RWPE2 (cell line): ENCODE results near the gene ASB13.

ENCODE experiments used
- ATAC-seq: fragments of 200-7000 bp; cut with Tn5 transposase; 3 replicates; pipeline ENCODE4 v1.9.1; 2021; ENCODE audit warnings: low read depth
- DNase-seq: peaks from one replicate; pipeline ENCODE4 v3.0.0-alpha.2; 2020; ENCODE audit warnings: low spot score
- H3K27ac ChIP-seq: fragments of 450-650 bp; 2 replicates; pipeline ENCODE4 v1.5.1; 2017; ENCODE audit warnings: mild to moderate bottlenecking; ENCODE audit not compliant: poor library complexity, severe bottlenecking
- H3K27me3 ChIP-seq: fragments of 250-450 bp; sonication (Bioruptor Pico); 2 replicates; pipeline ENCODE4 v1.5.1; 2021; ENCODE audit warnings: mild to moderate bottlenecking, moderate library complexity; ENCODE audit not compliant: insufficient read depth, poor library complexity, severe bottlenecking
- H3K36me3 ChIP-seq: fragments of 250-450 bp; sonication (Bioruptor Pico); 2 replicates; pipeline ENCODE4 v1.5.1; 2020; ENCODE audit warnings: low read depth, mild to moderate bottlenecking, moderate library complexity
- H3K4me1 ChIP-seq: fragments of 250-450 bp; sonication (Bioruptor Pico); 2 replicates; pipeline ENCODE4 v1.5.1; 2021; ENCODE audit warnings: mild to moderate bottlenecking, moderate library complexity; ENCODE audit not compliant: insufficient read depth, poor library complexity, severe bottlenecking
- H3K4me3 ChIP-seq: fragments of 250-450 bp; sonication (Bioruptor Pico); 2 replicates; pipeline ENCODE4 v1.5.1; 2021; ENCODE audit warnings: mild to moderate bottlenecking, moderate library complexity; ENCODE audit not compliant: severe bottlenecking
- H3K9me3 ChIP-seq: fragments of 250-450 bp; sonication (Bioruptor Pico); 2 replicates; pipeline ENCODE4 v1.5.1; 2021; ENCODE audit warnings: mild to moderate bottlenecking, moderate library complexity; ENCODE audit not compliant: severe bottlenecking
- CTCF ChIP-seq: fragments of 450-650 bp; IDR thresholded peaks from one replicate; pipeline ENCODE4 v1.5.1; 2017; ENCODE audit warnings: mild to moderate bottlenecking, moderate library complexity; ENCODE audit not compliant: poor library complexity, severe bottlenecking

ASB13 gene

GRCh38 chr10:5648494-5649457, 17.6 kb downstream of the ASB13 start:
- Histone ChIP-seq H3K27ac (no peak overlapping the region), H3K4me3 (no peak overlapping the region), H3K9me3 (no peaks in the 10 kb centered on the region), H3K36me3 (peaks cover 11% of the 10 kb centered on the region; the same call in 1 of the 2 replicates), H3K27me3 (no peaks in the 10 kb centered on the region), H3K4me1 (no peaks in the 10 kb centered on the region)
- ATAC-seq (no peak), DNase-seq (no peak)
- TF ChIP-seq CTCF: no peak

- ATAC-seq (no peak), DNase-seq (no peak)
- H3K27me3 ChIP-seq: no peaks in the 10 kb centered on the region
- peaks cover 11% of the 10 kb centered on the region; the same call in 1 of the 2 replicates for H3K36me3 ChIP-seq
- H3K27ac ChIP-seq: no peak overlapping the region
- H3K4me3 ChIP-seq: no peak overlapping the region
- H3K4me1 ChIP-seq: no peaks in the 10 kb centered on the region
- no peaks in the 10 kb centered on the region for H3K9me3 ChIP-seq
- no peak for TF ChIP-seq CTCF
Measured at GRCh38 chr10:5647507-5648240, 18.7 kb downstream of the ASB13 start.

GRCh38 chr10:5645944-5646617, 20.3 kb downstream of the ASB13 start:
- no peak overlapping the region for H3K27ac ChIP-seq
- no peak overlapping the region for H3K4me3 ChIP-seq
- H3K27me3 ChIP-seq: no peaks in the 10 kb centered on the region
- peaks cover 18% of the 10 kb centered on the region; the same call in 1 of the 2 replicates for H3K36me3 ChIP-seq
- H3K9me3 ChIP-seq: no peaks in the 10 kb centered on the region
- H3K4me1 ChIP-seq: no peaks in the 10 kb centered on the region
- no peak for TF ChIP-seq CTCF
- no peak for ATAC-seq
- DNase-seq: no peak

- H3K27me3 ChIP-seq: no peaks in the 10 kb centered on the region
- no peaks in the 10 kb centered on the region for H3K9me3 ChIP-seq
- H3K27ac ChIP-seq: no peak overlapping the region
- H3K4me1 ChIP-seq: no peaks in the 10 kb centered on the region
- TF ChIP-seq CTCF: no peak
- no peak overlapping the region for H3K4me3 ChIP-seq
- ATAC-seq (no peak), DNase-seq (no peak)
- peaks cover 22% of the 10 kb centered on the region; the same call in 1 of the 2 replicates for H3K36me3 ChIP-seq
Measured at GRCh38 chr10:5645375-5645774, 21.0 kb downstream of the ASB13 start.
